SK-N-MC (cell line): ENCODE measurements around the gene GDPD1.

Source experiments
- DNase-seq: peaks from one replicate; pipeline ENCODE4 v3.0.0-alpha.2; 2011; ENCODE audit warnings: low read depth, low spot score
- H3K27ac ChIP-seq: fragments of 200-600 bp; sonication (generic); 2 replicates; pipeline ENCODE4 v1.5.1; 2016; ENCODE audit warnings: mixed run types
- H3K36me3 ChIP-seq: fragments of 200-600 bp; sonication (generic); 2 replicates; pipeline ENCODE4 v1.6.1; 2017; ENCODE audit warnings: antibody characterized with exemption, low read length, mixed read lengths; ENCODE audit not compliant: insufficient read depth
- H3K4me3 ChIP-seq: fragments of 200-600 bp; sonication (generic); 2 replicates; pipeline ENCODE4 v1.5.1; 2016
- H3K9ac ChIP-seq: fragments of 200-600 bp; sonication (generic); 2 replicates; pipeline ENCODE4 v1.8.0; 2017; ENCODE audit warnings: mixed run types, mixed read lengths; ENCODE audit not compliant: insufficient read length
- H3K9me3 ChIP-seq: fragments of 200-600 bp; sonication (generic); 2 replicates; pipeline ENCODE4 v1.6.1; 2017; ENCODE audit warnings: low read depth, mild to moderate bottlenecking, antibody characterized with exemption, low read length, moderate library complexity, mixed read lengths
- EZH2 ChIP-seq: fragments of 200-600 bp; sonication (generic); IDR thresholded peaks from one replicate; pipeline ENCODE4 v1.6.1; 2017; ENCODE audit warnings: antibody characterized with exemption
- FOXP2 ChIP-seq: optimal IDR thresholded peaks from 2 replicates; pipeline ENCODE3; 2011; ENCODE audit warnings: mild to moderate bottlenecking, moderate library complexity; ENCODE audit not compliant: insufficient read depth; ENCODE audit errors: extremely low read length, control extremely low read depth
- POLR2AphosphoS5 ChIP-seq: IDR thresholded peaks from 2 replicates; pipeline ENCODE4 v1.6.1; 2012; ENCODE audit warnings: mild to moderate bottlenecking, low read depth, low read length, borderline replicate concordance

Gene GDPD1

GRCh38 chr17:59315866-59316265 is 95.6 kb downstream of the GDPD1 start:
- no peak for TF ChIP-seq POLR2AphosphoS5
- no peak for TF ChIP-seq FOXP2
- no peak for TF ChIP-seq EZH2
- Histone ChIP-seq H3K9me3 (no peaks in the 10 kb centered on the region), H3K9ac (no peak overlapping the region), H3K36me3 (no peaks in the 10 kb centered on the region), H3K27ac (no peak overlapping the region), H3K4me3 (no peak overlapping the region)
- DNase-seq, result no peak
